SHP77 treated with DMSO at 0.1 percent for 48 hours (cell line): ENCODE measurements around the gene SYNRG.

Experiments
- DNase-seq: peaks from one replicate; lab custom pipeline; 2025; lab: John Stamatoyannopoulos, UW

SYNRG gene

GRCh38 chr17:37598145-37598544 lies 11.1 kb downstream of the SYNRG start:
- DNase-seq, result no peak

GRCh38 chr17:37592291-37592690 lies 16.9 kb downstream of the SYNRG start:
- no peak for DNase-seq

- DNase-seq, result no peak
Measured at GRCh38 chr17:37585066-37585465, 24.2 kb downstream of the SYNRG start.

DNA sequence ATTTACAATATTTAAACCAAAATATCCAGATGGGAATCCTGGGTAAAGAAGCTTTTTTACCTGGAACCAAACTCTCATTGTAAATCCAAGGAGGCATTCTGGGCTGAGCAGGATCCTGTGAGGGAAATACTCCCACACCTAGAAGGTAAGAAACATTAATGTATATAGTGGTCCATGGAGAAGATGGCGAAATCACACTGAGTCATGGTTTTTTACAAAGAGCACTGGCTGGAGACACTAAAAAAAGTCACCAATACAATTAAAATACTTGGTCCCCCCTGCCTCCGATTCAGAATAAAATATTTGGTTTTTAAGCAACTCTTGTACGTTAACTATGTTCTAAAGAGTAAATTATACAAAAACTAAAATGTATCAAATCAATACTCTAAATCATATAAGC lies 32.9 kb downstream of the SYNRG start:
- no peak for DNase-seq

- no peak for DNase-seq
Measured at GRCh38 chr17:37574427-37574826, 34.8 kb downstream of the SYNRG start.

GRCh38 chr17:37571674-37572073 lies 37.5 kb downstream of the SYNRG start:
- DNase-seq, result no peak

GRCh38 chr17:37570527-37571093 lies 38.6 kb downstream of the SYNRG start:
- no peak for DNase-seq

DNA sequence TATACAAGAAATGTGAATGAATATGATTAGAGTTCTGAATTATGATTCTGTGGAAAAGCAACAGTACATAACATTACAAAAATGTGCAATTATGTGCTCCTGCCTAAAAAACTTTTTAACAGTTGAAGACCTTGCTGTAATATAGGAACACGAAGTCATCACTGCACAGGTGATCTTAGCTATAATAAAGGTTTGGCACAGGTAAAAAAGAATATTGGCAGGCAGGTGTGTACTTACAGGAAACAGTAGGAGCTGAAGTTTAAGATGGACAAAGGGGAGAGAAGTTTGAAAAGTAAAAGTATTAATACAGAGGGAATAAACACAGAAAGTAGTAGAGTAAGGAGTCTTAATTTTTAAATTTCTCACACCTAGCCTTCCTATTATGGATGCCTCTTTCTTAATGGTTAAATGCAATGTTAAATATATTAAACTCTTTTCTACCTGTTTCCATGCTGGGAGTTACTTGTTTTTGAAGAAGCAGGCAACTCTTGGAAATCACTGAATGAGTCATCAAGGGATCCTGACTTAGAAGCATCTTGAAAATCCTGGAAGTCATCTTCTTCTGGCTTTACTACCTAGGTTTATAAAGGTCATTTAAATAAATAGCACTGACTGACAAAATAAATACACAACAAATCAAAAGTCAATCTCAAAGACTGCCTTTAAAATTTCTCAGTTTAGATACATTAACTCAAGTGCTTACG lies 40.7 kb downstream of the SYNRG start:
- no peak for DNase-seq

DNA sequence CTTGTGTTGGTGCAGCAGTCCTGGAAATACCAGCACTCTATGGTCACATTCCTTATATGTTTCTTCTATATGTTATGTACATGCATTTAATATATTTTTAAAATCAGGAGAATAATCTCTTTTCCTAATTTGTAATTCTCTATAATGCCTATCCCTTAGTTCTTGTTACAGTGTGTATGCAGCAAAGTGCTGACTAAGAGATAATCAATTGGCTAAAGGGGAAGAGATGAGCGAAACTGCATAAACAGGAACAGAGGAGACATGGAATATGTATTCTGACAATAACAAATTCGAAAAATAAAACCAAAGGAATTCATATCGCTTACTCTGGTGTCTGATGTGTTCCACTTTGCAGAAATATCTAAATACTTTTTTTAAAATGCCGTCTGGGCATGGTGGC lies 41.7 kb downstream of the SYNRG start:
- no peak for DNase-seq

DNA sequence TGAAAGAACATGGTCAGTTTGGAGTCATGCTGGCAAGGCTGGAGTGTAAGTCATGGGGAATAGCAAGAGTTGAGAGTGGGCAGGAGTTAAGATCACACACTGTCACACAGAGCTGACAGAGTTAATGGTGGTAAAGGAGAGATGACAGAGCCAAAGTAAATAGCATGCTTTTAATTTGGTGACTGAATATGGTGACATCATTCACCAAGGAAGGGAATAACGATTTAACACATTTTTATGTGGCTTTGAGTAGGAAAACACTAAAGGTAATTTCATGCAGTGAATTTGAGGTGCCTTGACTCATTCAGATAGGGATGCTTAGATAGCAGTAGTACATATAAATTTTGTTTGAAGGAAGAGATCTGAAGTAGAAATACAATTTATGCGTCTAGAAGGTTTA lies 42.1 kb downstream of the SYNRG start:
- DNase-seq, result no peak

GRCh38 chr17:37564252-37564651 lies 45.0 kb downstream of the SYNRG start:
- DNase-seq, result no peak

DNA sequence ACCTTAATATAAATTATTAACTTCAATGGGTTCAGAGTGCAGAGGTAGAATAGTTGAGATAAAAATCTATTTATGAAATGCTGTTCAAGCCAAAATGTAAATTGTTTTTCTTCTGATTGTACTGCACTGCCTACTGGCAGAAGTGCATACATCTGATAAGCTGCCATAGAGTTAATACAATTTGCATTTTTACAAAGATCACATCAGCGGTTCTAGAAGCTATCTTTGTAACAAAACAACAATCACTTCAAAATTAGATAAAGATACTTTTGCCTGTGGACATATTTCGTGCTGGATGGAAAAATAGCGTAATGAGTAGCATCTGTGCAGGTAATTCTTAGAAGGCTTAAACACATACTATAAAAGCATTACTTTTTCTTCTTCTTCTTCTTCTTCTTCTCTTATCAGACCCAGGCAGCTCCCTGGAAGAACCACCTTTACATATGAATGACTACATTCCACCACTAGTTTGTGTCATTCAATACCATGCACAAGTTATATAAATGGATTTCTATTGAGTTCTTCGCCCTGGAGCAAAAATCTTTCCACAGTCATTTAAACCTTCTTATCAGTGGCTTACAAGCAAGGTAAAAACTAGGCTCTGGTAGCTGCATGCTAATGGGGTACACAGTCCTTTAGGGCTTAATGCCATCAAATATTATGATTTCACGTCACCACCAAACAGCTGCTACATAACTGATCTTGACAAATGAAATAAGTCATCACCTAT lies 47.0 kb downstream of the SYNRG start:
- no peak for DNase-seq

GRCh38 chr17:37558299-37558698 lies 50.9 kb downstream of the SYNRG start:
- no peak for DNase-seq

- DNase-seq, result no peak
Measured at GRCh38 chr17:37557482-37557881, 51.7 kb downstream of the SYNRG start.

- no peak for DNase-seq
Measured at GRCh38 chr17:37555386-37555785, 53.8 kb downstream of the SYNRG start.

- no peak for DNase-seq
Measured at GRCh38 chr17:37553401-37553966, 55.7 kb downstream of the SYNRG start.

- no peak for DNase-seq
Measured at GRCh38 chr17:37551788-37552187, 57.4 kb downstream of the SYNRG start.

GRCh38 chr17:37547986-37548385 lies 61.2 kb downstream of the SYNRG start:
- no peak for DNase-seq

- no peak for DNase-seq
Measured at GRCh38 chr17:37546302-37546701, 62.9 kb downstream of the SYNRG start.

- DNase-seq, result no peak
Measured at GRCh38 chr17:37545486-37545885, 63.7 kb downstream of the SYNRG start.

GRCh38 chr17:37543637-37544052 lies 65.6 kb downstream of the SYNRG start:
- DNase-seq, result no peak

- DNase-seq, result no peak
Measured at GRCh38 chr17:37541880-37542660, 67.1 kb downstream of the SYNRG start.
